SK-N-SH (cell line): ENCODE data around the gene MIOX. TPM values are rescaled to one million over a fixed set of nuclear protein-coding genes. Genes with fewer than 3 reads are reported as not detected.

Source experiments
- CTCF ChIA-PET: fragments of 300-600, 350-600 bp; formaldehyde crosslinking; extraction: SDS; loops from one replicate; lab custom pipeline; 2021; lab: Yijun Ruan, JAX
- POLR2A ChIA-PET: fragments of 350-600 bp; sonication (Branson Sonifier 250); formaldehyde crosslinking; extraction: SDS; loops from one replicate; lab custom pipeline; 2020; ENCODE audit warnings: antibody characterized with exemption, inconsistent platforms; lab: Yijun Ruan, JAX
- DNase-seq: peaks from one replicate; pipeline ENCODE4 v3.0.0; 2012
- H2AFZ ChIP-seq: fragments of 200-600 bp; sonication (generic); 2 replicates; pipeline ENCODE4 v1.8.1; 2016; ENCODE audit warnings: antibody characterized with exemption, mild to moderate bottlenecking, low read depth
- H3F3A ChIP-seq: fragments of 200-600 bp; sonication (generic); replicated peaks from 2 replicates; pipeline ENCODE3; 2016; ENCODE audit warnings: antibody characterized with exemption, mild to moderate bottlenecking; ENCODE audit not compliant: insufficient read depth
- H3K27ac ChIP-seq, 2 experiments: fragments of 200-500 bp in 1 of 2; fragments of 200-600 bp in 1 of 2; sonication (Bioruptor generic) in 1 of 2; sonication (generic), shearing (Covaris generic) in 1 of 2; 2 replicates each; pipeline versions ENCODE4 v1.5.1 to v1.6.1; 2014 to 2016; ENCODE audit warnings: low read depth in 2 of 2, inconsistent platforms in 1 of 2, low read length in 1 of 2, mild to moderate bottlenecking in 1 of 2, mixed read lengths in 1 of 2
- H3K27me3 ChIP-seq: fragments of 200-600 bp; sonication (generic), shearing (Covaris generic); 2 replicates; pipeline ENCODE4 v1.6.1; 2016; ENCODE audit warnings: mixed run types; ENCODE audit not compliant: insufficient read depth
- H3K36me3 ChIP-seq, 2 experiments: fragments of 200-500 bp in 1 of 2; fragments of 200-600 bp in 1 of 2; sonication (Bioruptor generic) in 1 of 2; sonication (generic) in 1 of 2; replicated peaks in 1 of 2; 2 replicates each; pipeline versions ENCODE3 to v1.5.1; 2014 to 2016; ENCODE audit warnings: low read length in 1 of 2, mild to moderate bottlenecking in 1 of 2; ENCODE audit not compliant: insufficient read depth in 2 of 2, control insufficient read depth in 1 of 2
- H3K4me1 ChIP-seq, 2 experiments: fragments of 200-500 bp in 1 of 2; fragments of 200-600 bp in 1 of 2; sonication (Bioruptor generic) in 1 of 2; sonication (generic), shearing (Covaris generic) in 1 of 2; 2 replicates each; pipeline versions ENCODE4 v1.5.1 to v1.6.1; 2014 to 2016; ENCODE audit warnings: low read depth in 1 of 2, low read length in 1 of 2, mixed run types in 1 of 2; ENCODE audit not compliant: insufficient read depth in 2 of 2, control insufficient read depth in 1 of 2
- H3K4me2 ChIP-seq: fragments of 200-600 bp; sonication (generic), shearing (Covaris generic); 2 replicates; pipeline ENCODE4 v1.6.1; 2017; ENCODE audit warnings: mixed run types
- H3K4me3 ChIP-seq, 2 experiments: fragments of 200-500 bp in 1 of 2; fragments of 200-600 bp in 1 of 2; sonication (Bioruptor generic) in 1 of 2; sonication (generic), shearing (Covaris generic) in 1 of 2; 2 replicates each; pipeline versions ENCODE4 v1.5.1 to v1.8.1; 2014 to 2016; ENCODE audit warnings: low read depth in 2 of 2, inconsistent platforms in 1 of 2, low read length in 1 of 2, mild to moderate bottlenecking in 1 of 2, mixed read lengths in 1 of 2, moderate library complexity in 1 of 2
- H3K79me2 ChIP-seq: fragments of 200-600 bp; sonication (generic); 2 replicates; pipeline ENCODE4 v1.8.1; 2017; ENCODE audit warnings: mild to moderate bottlenecking; ENCODE audit not compliant: insufficient read depth
- H3K9ac ChIP-seq: fragments of 200-600 bp; sonication (generic); 2 replicates; pipeline ENCODE4 v1.6.1; 2017; ENCODE audit warnings: mixed run types
- H3K9me2 ChIP-seq: fragments of 200-600 bp; sonication (generic); 2 replicates; pipeline ENCODE4 v1.6.1; 2017; ENCODE audit warnings: mixed run types
- H3K9me3 ChIP-seq: fragments of 200-600 bp; sonication (generic); 2 replicates; pipeline ENCODE4 v1.6.1; 2017; ENCODE audit warnings: mixed run types, mild to moderate bottlenecking, moderate library complexity
- H4K20me1 ChIP-seq: fragments of 200-600 bp; sonication (generic); 2 replicates; pipeline ENCODE4 v1.6.1; 2017; ENCODE audit warnings: mild to moderate bottlenecking, mixed run types; ENCODE audit not compliant: insufficient read depth
- CTCF ChIP-seq: fragments of 200-600 bp; sonication (generic); IDR thresholded peaks from 2 replicates; pipeline ENCODE4 v1.6.1; 2017; ENCODE audit warnings: antibody characterized with exemption, mild to moderate bottlenecking, moderate library complexity
- EP300 ChIP-seq, 2 experiments: IDR thresholded peaks; 2 replicates each; pipeline versions ENCODE4 v1.4.0 to v1.6.1; 2012; ENCODE audit warnings: borderline replicate concordance in 1 of 2, low read depth in 1 of 2, low read length in 1 of 2
- EZH2phosphoT487 ChIP-seq: fragments of 200-600 bp; sonication (generic); IDR thresholded peaks from 2 replicates; pipeline ENCODE4 v1.6.1; 2017; ENCODE audit warnings: low read depth, mixed run types, mild to moderate bottlenecking, antibody characterized with exemption, moderate library complexity, borderline replicate concordance
- FOXJ3 ChIP-seq: sonication (generic); formaldehyde crosslinking; IDR thresholded peaks from 2 replicates; pipeline ENCODE4 v1.5.1; 2020; ENCODE audit warnings: mild to moderate bottlenecking, missing genetic modification reagents
- FOXM1 ChIP-seq: IDR thresholded peaks from 2 replicates; pipeline ENCODE4 v1.4.0; 2012; ENCODE audit warnings: low read depth, mild to moderate bottlenecking
- GATA2 ChIP-seq: sonication (generic); formaldehyde crosslinking; IDR thresholded peaks from 2 replicates; pipeline ENCODE4 v1.5.0; 2020; ENCODE audit warnings: mild to moderate bottlenecking, missing genetic modification reagents
- IRF3 ChIP-seq: fragments of 150-350 bp; IDR thresholded peaks from 2 replicates; pipeline ENCODE4 v1.6.1; 2016; ENCODE audit warnings: mild to moderate bottlenecking, low read depth, low read length
- MEF2A ChIP-seq: IDR thresholded peaks from 2 replicates; pipeline ENCODE4 v1.4.0; 2012; ENCODE audit warnings: low read depth, borderline replicate concordance
- NFIC ChIP-seq: IDR thresholded peaks from 2 replicates; pipeline ENCODE4 v1.4.0; 2012; ENCODE audit warnings: borderline replicate concordance
- NRF1 ChIP-seq: IDR thresholded peaks from 2 replicates; pipeline ENCODE4 v1.6.1; 2012; ENCODE audit warnings: low read depth, mild to moderate bottlenecking, low read length
- PBX3 ChIP-seq: IDR thresholded peaks from 2 replicates; pipeline ENCODE4; 2012
- REST ChIP-seq: IDR thresholded peaks from 2 replicates; pipeline ENCODE4 v1.6.1; 2012; ENCODE audit warnings: mild to moderate bottlenecking, low read depth, low read length, moderate library complexity
- SIN3A ChIP-seq: IDR thresholded peaks from 2 replicates; pipeline ENCODE4 v1.6.1; 2012; ENCODE audit warnings: low read depth, mild to moderate bottlenecking, low read length, moderate library complexity, borderline replicate concordance
- SMC3 ChIP-seq: IDR thresholded peaks from 2 replicates; pipeline ENCODE4 v1.6.1; 2012; ENCODE audit warnings: low read depth, low read length, improper control_type of control experiment
- TCF12 ChIP-seq: IDR thresholded peaks from 2 replicates; pipeline ENCODE4 v1.4.0; 2012
- TEAD4 ChIP-seq: IDR thresholded peaks from 2 replicates; pipeline ENCODE4 v1.4.0; 2012; ENCODE audit warnings: mild to moderate bottlenecking, borderline replicate concordance; ENCODE audit not compliant: insufficient read depth
- USF1 ChIP-seq: IDR thresholded peaks from 2 replicates; pipeline ENCODE4 v1.4.0; 2012; ENCODE audit warnings: low read depth, borderline replicate concordance
- USF2 ChIP-seq: fragments of 150-350 bp; IDR thresholded peaks from 2 replicates; pipeline ENCODE4 v1.6.1; 2017; ENCODE audit warnings: antibody characterized with exemption, low read length, low read depth, borderline replicate concordance
- WGBS: methylation state at CpG from one replicate; pipeline ENCODE4 v1.1.6; 2017; ENCODE audit warnings: low lambda C conversion rate; 5-methylcytosine and 5-hydroxymethylcytosine counted together
- polyA plus RNA-seq, 3 experiments: library from polyadenylated mRNA; depleted of rRNA; stranded (reverse); fragments of >200 nt; gene quantifications; 2 replicates each; pipeline ENCODE4 v1.2.3, GENCODE V29; 2012

The MIOX gene
- polyA plus RNA-seq, 1 of the 3 experiments (the other 2 are of a cell fraction) = 0.05 TPM

GRCh38 chr22:50526834-50527801, 40.5 kb downstream of the MIOX start:
- Histone ChIP-seq H3K36me3 (peaks cover 0 to 19% of the 10 kb centered on the region in 2 experiments), H3K4me1 (peaks cover 7 to 30% of the 10 kb centered on the region in 2 experiments; a peak in 2 of 4 replicates), H3K4me3 (peak overlapping the region; percentile 80 to 81), H3K4me2 (peak overlapping the region; percentile 93), H3K79me2 (peaks cover 18% of the 10 kb centered on the region), H3K27ac (peak overlapping the region; percentile 68 to 93), H2AFZ (peak overlapping the region; percentile 76; the same call in 1 of the 2 replicates), H3K9me2 (no peaks in the 10 kb centered on the region), H3K9me3 (no peaks in the 10 kb centered on the region), H3F3A (peaks cover 19% of the 10 kb centered on the region), H3K9ac (peak overlapping the region; percentile 80), H3K27me3 (no peaks in the 10 kb centered on the region), H4K20me1 (peaks cover 8% of the 10 kb centered on the region; the same call in 1 of the 2 replicates)
- ChIA-PET CTCF (interaction anchor here (0.6 to 3.0 kb wide), 8 partner anchors 9 to 93 kb away, joined by 3 to 18 read pairs (median 4); partner anchors contain the start of genes CPT1B and LMF2), POLR2A (no interaction called here)
- DNase-seq = peak; percentile 77
- TF ChIP-seq GATA2 (no peak), USF2 (no peak), FOXJ3 (CRISPR knock-in tag) (no peak), SIN3A (no peak), MEF2A (no peak), USF1 (no peak), TCF12 (no peak), NRF1 (no peak), REST (no peak), NFIC (no peak), TEAD4 (no peak), EZH2phosphoT487 (no peak), FOXM1 (no peak), EP300 (IDR thresholded peaks at IDR 0.05; ENCODE audit: borderline replicate concordance in 1 of 2, low read depth in 1 of 2, low read length in 1 of 2) (no peak), PBX3 (no peak), SMC3 (no peak), IRF3 (no peak), CTCF (no peak)
- 41% methylated on average over 17 of the region's 29 CpGs for WGBS
